Anterior cingulate cortex (tissue), 58 donors: Measurements from ENCODE around the gene RUNX2.

Experiments
- DNase-seq, 58 donors: peaks; one replicate each; lab custom pipeline; 2025; lab: John Stamatoyannopoulos, UW

RUNX2 gene

GRCh38 chr6:45681860-45682511, 353.9 kb downstream of the RUNX2 start:
- DNase-seq = no peak

DNA sequence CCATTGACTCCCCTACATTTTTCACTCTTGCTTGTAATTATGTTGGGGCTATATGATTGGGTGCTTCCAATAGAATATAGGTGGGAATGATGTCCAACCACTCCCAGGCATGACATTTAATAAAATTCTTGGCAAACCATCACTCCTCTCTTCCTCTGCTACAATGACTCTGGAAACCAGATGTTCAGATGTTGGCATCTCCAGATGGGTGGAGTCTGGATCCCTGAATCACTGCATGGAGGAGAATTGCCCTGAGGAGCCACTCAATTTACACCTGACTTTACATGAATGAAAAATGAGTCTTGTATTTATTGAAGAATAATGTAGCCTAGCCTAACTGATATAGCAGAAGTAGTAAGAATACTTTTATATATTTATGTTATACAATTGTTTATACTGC, 356.3 kb downstream of the RUNX2 start:
- DNase-seq = no peak

GRCh38 chr6:45685076-45685475, 356.9 kb downstream of the RUNX2 start:
- DNase-seq = no peak

DNA sequence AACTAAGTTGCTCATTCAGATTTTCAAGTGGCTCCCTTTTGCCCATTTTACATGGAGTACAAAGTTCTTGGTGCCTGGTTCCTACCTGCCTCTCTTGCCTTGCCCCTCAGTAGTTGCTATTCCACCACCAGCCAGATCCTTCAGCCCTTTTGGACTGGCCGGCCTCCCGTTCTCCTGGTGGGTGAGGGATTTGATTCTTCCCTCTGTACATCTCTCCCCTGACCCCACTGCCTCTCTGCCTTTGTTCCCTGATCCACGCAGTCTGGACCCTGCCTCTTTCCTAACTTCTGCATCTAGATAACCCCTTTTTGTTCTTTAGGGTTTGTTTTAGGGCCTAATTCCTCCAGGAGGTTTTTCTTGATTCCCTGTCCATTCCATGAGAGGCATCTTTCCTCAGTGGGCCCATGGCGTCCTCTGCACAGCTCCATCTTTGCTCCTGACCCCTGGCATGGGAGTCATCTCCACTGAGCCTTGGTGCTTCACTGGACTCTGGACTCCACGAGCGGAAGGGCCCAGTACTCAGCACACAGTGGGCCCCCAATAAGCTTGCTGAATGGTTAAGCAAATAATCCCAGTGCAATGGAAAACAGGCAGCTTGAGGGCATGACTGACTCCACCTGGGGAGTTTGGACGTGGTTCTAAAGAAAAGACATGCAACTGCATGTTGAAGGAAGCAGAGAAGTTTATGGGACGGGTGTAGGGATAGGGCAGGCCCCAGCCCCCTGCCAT, 358.9 kb downstream of the RUNX2 start:
- no peak for DNase-seq

DNA sequence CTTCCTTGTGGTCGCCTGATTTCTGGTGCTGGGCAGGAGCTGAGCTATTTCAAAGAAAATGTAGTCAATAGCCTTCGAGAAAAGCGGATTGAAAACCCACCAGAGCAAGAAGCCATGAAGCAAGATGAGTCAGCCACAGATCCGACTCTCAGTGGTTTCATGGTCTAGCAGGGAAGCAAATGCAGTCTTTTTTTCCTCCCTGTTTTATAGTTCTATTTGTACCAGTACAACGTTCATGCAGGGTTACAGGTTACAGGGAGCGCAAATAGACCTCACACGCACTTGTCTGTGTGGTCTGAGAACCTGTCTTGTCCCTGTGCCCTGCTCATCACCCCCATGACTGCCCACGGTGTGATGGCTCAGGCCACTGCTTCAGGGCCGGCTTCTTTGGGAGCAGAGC, 359.4 kb downstream of the RUNX2 start:
- no peak for DNase-seq

DNA sequence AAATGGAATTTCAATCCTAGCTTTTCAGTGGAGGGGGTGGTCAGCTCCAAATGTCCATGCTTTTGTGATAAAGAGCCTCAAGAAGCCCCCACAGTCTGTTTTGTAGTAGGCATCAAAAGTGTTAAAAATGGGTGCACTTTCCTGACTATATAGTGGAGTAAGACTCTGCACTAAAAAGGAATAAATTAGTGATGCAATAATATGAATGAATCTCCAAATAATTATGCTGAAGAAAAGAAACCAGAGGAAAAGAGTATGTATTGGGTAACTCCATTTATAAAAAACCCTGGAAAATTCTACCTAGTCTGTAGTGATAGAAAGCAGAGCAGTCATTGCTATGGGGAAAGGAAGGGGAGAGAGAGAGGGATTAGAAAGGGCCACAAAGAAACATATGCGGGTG, 360.1 kb downstream of the RUNX2 start:
- DNase-seq = no peak

DNA sequence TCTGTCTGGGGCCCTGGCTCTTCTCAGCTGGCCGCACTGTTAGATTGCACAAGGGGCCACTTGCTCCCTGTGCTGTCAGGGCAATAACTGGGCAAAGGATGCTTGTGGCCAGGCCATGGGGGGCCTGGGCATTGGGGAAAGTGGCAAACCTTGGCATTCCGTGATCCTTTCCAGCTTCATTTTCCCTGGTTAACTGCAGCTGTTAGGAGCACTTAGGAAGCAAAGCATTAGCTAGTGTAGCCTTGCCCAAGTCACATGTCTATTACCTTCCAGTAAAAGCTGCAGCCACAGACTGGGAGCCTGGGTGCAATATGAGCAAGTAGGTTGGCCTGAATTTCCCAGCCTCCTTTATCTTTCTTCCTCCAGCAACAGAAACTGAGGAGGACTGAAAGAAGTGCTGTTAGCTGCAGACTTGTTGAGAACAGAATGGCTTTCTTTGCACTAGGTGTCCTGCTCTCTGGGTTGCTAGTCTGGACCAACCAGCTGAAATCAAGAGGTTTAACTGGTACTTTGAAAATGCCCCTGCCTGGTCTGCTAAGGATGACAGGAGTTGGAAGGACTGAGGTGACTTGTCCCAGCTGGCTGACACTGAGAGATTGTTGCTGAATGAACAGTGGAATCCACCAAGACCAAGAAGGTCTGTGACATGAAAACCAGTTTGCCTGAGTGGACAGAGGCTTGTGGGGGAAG, 361.9 kb downstream of the RUNX2 start:
- no peak for DNase-seq

DNA sequence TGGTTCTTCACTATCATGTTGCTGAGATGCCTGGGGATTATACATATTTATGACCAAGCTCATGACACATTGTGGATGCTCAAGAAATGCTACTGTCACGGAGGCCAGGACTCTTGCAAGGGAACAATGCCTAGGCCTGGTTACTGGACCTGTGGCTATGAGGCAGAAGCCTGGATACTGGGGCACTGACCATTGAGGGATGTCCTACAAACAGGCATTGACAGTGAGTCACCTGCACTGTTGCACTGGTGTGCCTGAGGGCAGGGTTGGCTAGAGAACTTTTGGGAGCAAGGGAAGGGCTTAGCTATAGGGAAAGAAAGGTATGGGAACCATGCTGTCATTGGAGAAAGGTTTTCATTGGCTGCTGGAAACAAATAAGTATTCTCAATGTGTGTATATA, 362.7 kb downstream of the RUNX2 start:
- no peak for DNase-seq

DNA sequence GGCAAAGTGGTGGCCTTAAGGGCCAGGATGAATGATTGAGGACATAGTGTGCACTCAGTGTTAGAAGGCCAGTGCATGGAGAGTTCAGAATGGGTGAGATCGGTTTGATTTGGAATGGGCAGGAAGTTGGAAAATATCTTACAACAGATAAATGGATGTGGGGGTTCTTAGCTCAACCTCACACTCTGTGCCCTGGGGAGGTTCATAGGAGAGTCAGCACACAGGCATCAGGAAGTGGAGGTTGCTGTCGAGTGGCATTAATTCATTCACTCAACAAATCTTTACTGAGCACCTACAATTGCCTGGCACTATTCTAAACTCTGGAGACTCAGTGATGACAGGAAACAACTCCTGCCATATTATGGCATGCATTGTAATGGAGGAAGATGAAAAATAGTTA, 363.3 kb downstream of the RUNX2 start:
- no peak for DNase-seq

DNA sequence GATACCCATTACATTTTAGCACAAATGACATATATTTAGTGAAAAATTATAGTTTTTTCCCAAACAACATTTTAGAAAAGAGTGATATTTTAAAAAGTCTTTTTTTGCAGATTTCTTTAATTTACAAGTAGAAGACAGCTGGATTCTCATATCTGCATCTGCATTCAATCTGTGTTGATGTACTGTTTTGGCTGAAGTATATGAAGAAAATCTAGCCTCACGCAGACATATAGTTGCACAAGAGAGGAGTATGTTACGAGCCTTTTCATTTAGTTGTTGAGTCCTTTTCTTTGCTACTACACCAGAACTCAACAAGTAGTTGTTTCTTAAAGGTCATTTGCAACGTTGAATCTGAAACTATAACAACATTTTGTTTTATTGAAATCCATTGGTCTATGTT, 363.9 kb downstream of the RUNX2 start:
- DNase-seq = no peak

GRCh38 chr6:45696738-45697137, 368.6 kb downstream of the RUNX2 start:
- no peak for DNase-seq

DNA sequence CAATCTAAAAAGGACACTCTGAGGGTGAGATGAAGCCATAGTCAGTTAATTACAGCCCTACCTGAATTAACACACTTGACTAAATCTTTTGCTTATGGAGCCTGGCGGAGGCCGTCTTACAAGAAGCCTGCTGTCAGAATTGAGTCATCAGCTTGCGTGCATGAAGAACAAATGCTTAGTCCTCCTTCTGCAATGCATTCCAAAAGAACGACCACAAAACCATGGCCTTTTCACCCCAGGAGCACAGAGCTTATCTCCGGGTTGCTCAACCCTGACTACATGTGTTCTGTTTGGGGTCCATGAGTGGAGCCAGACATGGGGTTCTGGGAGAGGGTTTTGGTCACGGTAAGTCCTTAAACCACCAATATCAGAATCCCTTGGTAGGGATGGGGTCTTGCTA, 369.5 kb downstream of the RUNX2 start:
- DNase-seq = no peak

DNA sequence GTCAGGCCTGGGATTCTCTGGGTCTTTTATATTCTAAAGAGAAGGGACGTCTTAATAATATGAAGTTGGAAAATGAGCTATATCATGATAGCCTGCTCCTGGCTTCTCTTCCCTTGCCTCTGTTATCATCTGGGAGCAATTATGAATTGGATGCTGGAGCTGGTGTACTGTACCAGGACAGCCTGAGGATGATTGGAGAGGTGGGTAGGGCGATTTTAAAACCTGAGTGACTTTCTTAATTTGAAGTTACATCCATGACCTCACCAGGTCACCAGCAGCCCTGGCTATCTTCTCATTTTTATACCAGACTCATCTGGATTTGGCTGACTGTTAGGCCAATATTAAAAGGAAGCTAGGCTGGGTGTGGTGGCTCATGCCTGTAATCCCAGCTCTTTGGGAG, 369.9 kb downstream of the RUNX2 start:
- DNase-seq = no peak

- DNase-seq = no peak
Measured at GRCh38 chr6:45699663-45700062, 371.5 kb downstream of the RUNX2 start.

DNA sequence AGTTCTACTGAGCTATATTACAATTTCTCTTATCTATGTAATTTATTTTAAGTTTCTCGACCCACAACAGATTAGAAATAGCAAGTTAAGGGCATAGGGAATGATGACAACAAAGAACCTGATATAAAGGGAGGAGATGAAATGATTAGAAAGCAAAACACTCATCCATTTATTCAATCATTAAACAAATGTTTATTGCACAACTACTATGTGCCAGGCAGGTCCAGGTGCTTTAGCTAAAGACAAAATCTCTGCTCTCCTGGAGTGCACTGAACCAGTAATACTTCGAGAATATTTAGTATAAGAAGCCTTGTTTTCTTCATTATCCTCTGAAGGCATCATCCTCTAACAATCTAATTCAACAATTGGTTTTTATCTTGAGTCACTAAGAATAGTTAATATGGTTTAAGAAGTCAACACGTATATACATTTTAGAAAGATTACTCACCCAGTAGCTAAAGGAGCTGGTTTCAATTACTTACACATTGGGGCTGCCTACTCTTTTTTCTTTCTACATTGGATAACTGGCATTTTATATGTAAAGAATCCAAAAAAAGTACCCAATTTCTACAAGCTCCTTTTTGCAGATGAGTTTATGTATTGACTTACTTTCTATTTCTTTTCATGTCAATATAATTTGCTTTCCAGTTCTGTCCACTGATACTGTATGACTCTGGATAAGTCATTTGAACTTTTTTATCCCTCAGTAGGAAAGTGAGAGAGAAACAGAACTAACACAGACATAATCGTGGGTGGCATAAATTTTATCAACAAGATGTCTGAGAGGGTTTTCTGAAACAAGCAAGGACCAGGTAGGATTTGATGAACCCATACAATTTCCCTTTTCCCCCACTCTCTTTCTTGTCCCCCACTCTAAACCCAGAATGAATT, 375.0 kb downstream of the RUNX2 start:
- no peak for DNase-seq

GRCh38 chr6:45704056-45704800, 376.1 kb downstream of the RUNX2 start:
- no peak for DNase-seq

DNA sequence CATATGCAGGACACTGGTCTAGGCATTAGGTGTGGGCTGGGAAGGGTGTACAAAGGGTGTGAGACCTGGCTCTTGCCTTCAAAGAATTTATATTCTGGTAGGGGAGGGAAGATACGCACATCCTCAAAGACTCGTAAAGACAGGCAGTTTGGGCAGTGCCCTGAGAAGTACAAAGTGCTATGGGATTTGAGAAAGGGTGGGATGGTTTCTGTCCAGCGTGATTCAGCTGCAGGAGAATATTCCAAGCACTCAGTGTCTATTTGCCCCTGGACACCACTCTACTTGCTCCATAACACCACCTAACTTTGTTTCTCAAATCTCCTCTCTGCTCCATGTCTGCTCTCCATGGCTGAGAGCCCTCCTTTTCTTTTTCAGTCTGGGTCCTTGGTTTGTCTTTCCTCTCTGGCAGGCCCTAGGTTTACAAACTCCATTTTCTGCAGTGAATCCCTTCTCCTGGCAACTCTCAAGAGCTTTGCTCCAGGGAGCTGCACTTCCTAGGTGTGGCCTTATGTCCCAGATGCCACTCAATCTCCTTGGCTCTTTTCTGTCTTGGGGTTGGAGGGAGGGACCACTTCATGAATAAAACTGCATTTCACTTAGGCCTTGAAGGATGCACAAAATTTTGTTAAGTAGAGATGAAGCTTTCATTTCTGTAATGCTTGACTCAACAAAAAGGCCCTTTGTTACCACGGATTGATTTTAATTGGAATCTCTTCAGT, 377.2 kb downstream of the RUNX2 start:
- DNase-seq = no peak

DNA sequence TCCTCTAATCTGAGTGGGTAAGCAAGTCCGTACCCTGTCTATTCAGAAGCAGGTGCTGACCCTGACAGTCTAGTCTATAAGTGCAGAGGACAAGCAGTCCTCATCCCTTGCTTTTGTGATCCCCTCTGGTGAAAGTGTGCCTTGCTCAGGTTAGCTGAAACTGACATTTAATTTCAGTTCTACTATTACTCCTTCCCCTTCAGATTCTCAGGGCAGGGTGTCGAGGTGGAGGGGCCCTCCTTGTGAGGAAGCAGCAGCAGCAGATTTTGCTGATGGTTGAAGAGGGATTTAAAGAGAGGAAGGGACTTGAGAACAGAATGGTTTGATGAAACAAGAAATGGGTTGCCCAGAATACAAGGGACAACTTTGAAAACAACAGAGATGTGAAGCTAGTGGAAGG, 378.2 kb downstream of the RUNX2 start:
- DNase-seq = no peak

- DNase-seq = no peak
Measured at GRCh38 chr6:45707176-45707575, 379.0 kb downstream of the RUNX2 start.
